Stimulated activated naive CD8-positive, alpha-beta T cell treated with anti-CD3 and anti-CD28 coated beads, Interleukin-15, amount 100 ng/mL, for 72 hours (primary cell): ENCODE results near the gene ALG11.
"Not testable (repeated sequence)": the region's sequence is repeated elsewhere in the genome, so short reads cannot be mapped to it uniquely, and the experiment has no call there.

Experiments used
- ATAC-seq: fragments of 150-1000 bp; cut with Tn5 transposase; 2 replicates; pipeline ENCODE4 v1.10.0; 2021; ENCODE audit warnings: mild to moderate bottlenecking, moderate library complexity
- DNase-seq, 2 donors: peaks; one replicate each; pipeline ENCODE4 v3.0.0; 2021 to 2022
- H3K27ac Mint-ChIP-seq, 2 donors: one replicate each; pipeline ENCODE4 v1.8.0; 2022; ENCODE audit warnings: mild to moderate bottlenecking in 2 of 2, mixed read lengths in 2 of 2, moderate library complexity in 2 of 2
- H3K27me3 Mint-ChIP-seq: one replicate; pipeline ENCODE4 v1.8.0; 2022; ENCODE audit warnings: mixed read lengths
- H3K4me1 Mint-ChIP-seq: one replicate; pipeline ENCODE4 v1.8.0; 2022; ENCODE audit warnings: mild to moderate bottlenecking, mixed read lengths
- H3K4me3 Mint-ChIP-seq, 2 donors: one replicate each; pipeline ENCODE4 v1.8.0; 2022; ENCODE audit warnings: mild to moderate bottlenecking in 2 of 2, mixed read lengths in 2 of 2, moderate library complexity in 1 of 2
- H3K9me3 Mint-ChIP-seq, 2 donors: one replicate each; pipeline ENCODE4 v1.8.0; 2022; ENCODE audit warnings: mixed read lengths in 2 of 2

The ALG11 gene

GRCh38 chr13:52011632-52012511, at the start of gene ALG11:
ALG11 (plus strand) TSS chr13:52012398; CDS start chr13:52012419, 21 bp downstream.
- H3K4me3 Mint-ChIP-seq, result peak within 1 kb of the TSS; percentile 96
- peaks cover 21% of the 10 kb centered on the region for H3K27me3 Mint-ChIP-seq
- no peaks in the 10 kb centered on the region for H3K9me3 Mint-ChIP-seq
- peak; percentile 99 for ATAC-seq
- peak; percentile 100 for DNase-seq
- H3K27ac Mint-ChIP-seq, result peak within 1 kb of the TSS; percentile 96 to 98
- peaks cover 21% of the 10 kb centered on the region for H3K4me1 Mint-ChIP-seq

GRCh38 chr13:51966186-51966585, 46.0 kb upstream of the ALG11 start:
- ATAC-seq, result no peak
- no peaks in the 10 kb centered on the region for H3K9me3 Mint-ChIP-seq
- no peak for DNase-seq
- no peaks in the 10 kb centered on the region for H3K27me3 Mint-ChIP-seq
- H3K27ac Mint-ChIP-seq, result peak overlapping the region in 1 of 2 donors; percentile 24
- H3K4me1 Mint-ChIP-seq, result peaks cover 40% of the 10 kb centered on the region
- no peak overlapping the region for H3K4me3 Mint-ChIP-seq

- H3K4me1 Mint-ChIP-seq, result peaks cover 29% of the 10 kb centered on the region
- DNase-seq, result no peak
- ATAC-seq, result no peak
- H3K4me3 Mint-ChIP-seq, result no peak overlapping the region
- peak overlapping the region in 1 of 2 donors; percentile 7 for H3K27ac Mint-ChIP-seq
- H3K27me3 Mint-ChIP-seq, result no peaks in the 10 kb centered on the region
- no peaks in the 10 kb centered on the region for H3K9me3 Mint-ChIP-seq
These were observed 44.4 kb upstream of the ALG11 start for GRCh38 chr13:51967482-51968446.

- H3K27me3 Mint-ChIP-seq, result no peaks in the 10 kb centered on the region
- no peak overlapping the region for H3K27ac Mint-ChIP-seq
- no peak for ATAC-seq
- H3K4me3 Mint-ChIP-seq, result no peak overlapping the region
- peaks cover 29% of the 10 kb centered on the region for H3K4me1 Mint-ChIP-seq
- no peaks in the 10 kb centered on the region for H3K9me3 Mint-ChIP-seq
- DNase-seq, result no peak
These were observed 41.8 kb upstream of the ALG11 start for GRCh38 chr13:51970349-51970748.

- Mint-ChIP-seq H3K9me3 (no peaks in the 10 kb centered on the region), H3K27me3 (no peaks in the 10 kb centered on the region), H3K4me1 (peaks cover 23% of the 10 kb centered on the region), H3K4me3 (no peak overlapping the region), H3K27ac (no peak overlapping the region)
- no peak for DNase-seq
- ATAC-seq, result no peak
These were observed 40.4 kb upstream of the ALG11 start for GRCh38 chr13:51971520-51972426.

- Mint-ChIP-seq H3K4me3 (no peak overlapping the region), H3K4me1 (peaks cover 10% of the 10 kb centered on the region), H3K27ac (no peak overlapping the region), H3K9me3 (no peaks in the 10 kb centered on the region), H3K27me3 (no peaks in the 10 kb centered on the region)
- DNase-seq (no peak), ATAC-seq (no peak)
These were observed 37.7 kb upstream of the ALG11 start for GRCh38 chr13:51974482-51974881.

- ATAC-seq, result peak; percentile 74
These were observed 35.8 kb upstream of the ALG11 start for GRCh38 chr13:51976423-51976822.

GRCh38 chr13:51976890-51977289, 35.3 kb upstream of the ALG11 start:
- DNase-seq (no peak), ATAC-seq (no peak)
- Mint-ChIP-seq H3K27me3 (no peaks in the 10 kb centered on the region), H3K4me1 (no peaks in the 10 kb centered on the region), H3K4me3 (no peak overlapping the region), H3K27ac (no peak overlapping the region), H3K9me3 (no peaks in the 10 kb centered on the region)

More at GRCh38 chr13:51976423-51976822, 35.8 kb upstream of the ALG11 start:
- Mint-ChIP-seq H3K27me3 (no peaks in the 10 kb centered on the region), H3K9me3 (no peaks in the 10 kb centered on the region), H3K27ac (no peak overlapping the region), H3K4me3 (no peak overlapping the region), H3K4me1 (no peaks in the 10 kb centered on the region)
- DNase-seq, result no peak

GRCh38 chr13:51977625-51978024, 34.6 kb upstream of the ALG11 start:
- Mint-ChIP-seq H3K4me1 (no peaks in the 10 kb centered on the region), H3K4me3 (no peak overlapping the region), H3K9me3 (no peaks in the 10 kb centered on the region), H3K27me3 (no peaks in the 10 kb centered on the region), H3K27ac (no peak overlapping the region)
- no peak for DNase-seq
- ATAC-seq, result no peak

- H3K27ac Mint-ChIP-seq, result no peak overlapping the region
- H3K4me1 Mint-ChIP-seq, result no peaks in the 10 kb centered on the region
- no peak for ATAC-seq
- no peak for DNase-seq
- no peaks in the 10 kb centered on the region for H3K9me3 Mint-ChIP-seq
- no peak overlapping the region for H3K4me3 Mint-ChIP-seq
- no peaks in the 10 kb centered on the region for H3K27me3 Mint-ChIP-seq
These were observed 33.2 kb upstream of the ALG11 start for GRCh38 chr13:51978796-51979556.

- Mint-ChIP-seq H3K27me3 (no peaks in the 10 kb centered on the region), H3K4me1 (no peaks in the 10 kb centered on the region), H3K9me3 (no peaks in the 10 kb centered on the region), H3K4me3 (no peak overlapping the region), H3K27ac (no peak overlapping the region)
- DNase-seq, result no peak
- ATAC-seq, result no peak
These were observed 31.3 kb upstream of the ALG11 start for GRCh38 chr13:51980908-51981307.

GRCh38 chr13:51981355-51981754, 30.8 kb upstream of the ALG11 start:
- no peak for ATAC-seq
- no peak overlapping the region for H3K27ac Mint-ChIP-seq
- no peaks in the 10 kb centered on the region for H3K4me1 Mint-ChIP-seq
- no peaks in the 10 kb centered on the region for H3K9me3 Mint-ChIP-seq
- H3K4me3 Mint-ChIP-seq, result no peak overlapping the region
- H3K27me3 Mint-ChIP-seq, result peaks cover under 1% of the 10 kb centered on the region
- no peak for DNase-seq

GRCh38 chr13:51983292-51983691, 28.9 kb upstream of the ALG11 start:
- H3K4me1 Mint-ChIP-seq, H3K27ac Mint-ChIP-seq, DNase-seq, H3K27me3 Mint-ChIP-seq, H3K4me3 Mint-ChIP-seq, ATAC-seq: not testable (repeated sequence)
- peaks cover 0 to 12% of the 10 kb centered on the region in 2 donors for H3K9me3 Mint-ChIP-seq

GRCh38 chr13:51984904-51985303, 27.3 kb upstream of the ALG11 start:
- not testable (repeated sequence) for H3K27ac Mint-ChIP-seq, H3K27me3 Mint-ChIP-seq, H3K4me1 Mint-ChIP-seq, DNase-seq, H3K4me3 Mint-ChIP-seq, ATAC-seq
- H3K9me3 Mint-ChIP-seq, result peaks cover 0 to 12% of the 10 kb centered on the region in 2 donors
